ENCODE measurements around the gene DPP9.

DPP9 gene

GRCh38 chr19:4705413-4706131 is 18.1 kb downstream of the DPP9 start:
- TF ChIP-seq YY1 (IDR thresholded peaks at IDR 0.05; ENCODE audit: low read depth) (no peak), EGR1 (IDR thresholded peaks at IDR 0.05) (no peak), MAX (IDR thresholded peaks at IDR 0.05) (no peak), ZBTB7A (IDR thresholded peaks at IDR 0.05; ENCODE audit: low read depth) (no peak), FOXM1 (IDR thresholded peaks at IDR 0.05; ENCODE audit: borderline replicate concordance, low read depth) (no peak), TAF1 (IDR thresholded peaks at IDR 0.05; ENCODE audit: low read depth) (no peak), USF1 (IDR thresholded peaks at IDR 0.05) (no peak), RAD21 (IDR thresholded peaks at IDR 0.05; ENCODE audit: low read depth) (no peak), TEAD4 (IDR thresholded peaks at IDR 0.05) (no peak), REST (IDR thresholded peaks at IDR 0.05; ENCODE audit: low read depth) (no peak), CEBPB (IDR thresholded peaks at IDR 0.05) (no peak)

GRCh38 chr19:4704317-4704673 is 19.3 kb downstream of the DPP9 start:
- no peak for TF ChIP-seq REST (IDR thresholded peaks at IDR 0.05; ENCODE audit: low read depth)
- no peak for TF ChIP-seq EP300 (IDR thresholded peaks at IDR 0.05; ENCODE audit: borderline replicate concordance)
- no peak for TF ChIP-seq USF1 (IDR thresholded peaks at IDR 0.05)
- TF ChIP-seq RAD21 (IDR thresholded peaks at IDR 0.05; ENCODE audit: low read depth) = no peak
- no peak for TF ChIP-seq YY1 (IDR thresholded peaks at IDR 0.05; ENCODE audit: low read depth)
- no peak for TF ChIP-seq FOXM1 (IDR thresholded peaks at IDR 0.05; ENCODE audit: borderline replicate concordance, low read depth)
- TF ChIP-seq TAF1 (IDR thresholded peaks at IDR 0.05; ENCODE audit: low read depth) = no peak
- TF ChIP-seq TCF12 (IDR thresholded peaks at IDR 0.05; ENCODE audit: low read depth) = no peak
- TF ChIP-seq ZBTB7A (IDR thresholded peaks at IDR 0.05; ENCODE audit: low read depth) = no peak
- TF ChIP-seq EGR1 (IDR thresholded peaks at IDR 0.05) = no peak
- TF ChIP-seq TEAD4 (IDR thresholded peaks at IDR 0.05) = no peak
- TF ChIP-seq NFIC (IDR thresholded peaks at IDR 0.05) = no peak
- TF ChIP-seq CREB1 (IDR thresholded peaks at IDR 0.05; ENCODE audit: low read depth) = no peak
- TF ChIP-seq CEBPB (IDR thresholded peaks at IDR 0.05) = no peak
- TF ChIP-seq MAX (IDR thresholded peaks at IDR 0.05) = no peak

GRCh38 chr19:4703671-4704316 is 19.8 kb downstream of the DPP9 start:
- TF ChIP-seq TEAD4 (IDR thresholded peaks at IDR 0.05) = no peak
- no peak for TF ChIP-seq TAF1 (IDR thresholded peaks at IDR 0.05; ENCODE audit: low read depth)
- TF ChIP-seq FOXM1 (IDR thresholded peaks at IDR 0.05; ENCODE audit: borderline replicate concordance, low read depth) = no peak
- no peak for TF ChIP-seq EP300 (IDR thresholded peaks at IDR 0.05; ENCODE audit: borderline replicate concordance)
- TF ChIP-seq CREB1 (IDR thresholded peaks at IDR 0.05; ENCODE audit: low read depth) = no peak
- no peak for TF ChIP-seq NFIC (IDR thresholded peaks at IDR 0.05)
- TF ChIP-seq ZBTB7A (IDR thresholded peaks at IDR 0.05; ENCODE audit: low read depth) = no peak
- no peak for TF ChIP-seq YY1 (IDR thresholded peaks at IDR 0.05; ENCODE audit: low read depth)
- TF ChIP-seq EGR1 (IDR thresholded peaks at IDR 0.05) = no peak
- no peak for TF ChIP-seq CEBPB (IDR thresholded peaks at IDR 0.05)
- no peak for TF ChIP-seq TCF12 (IDR thresholded peaks at IDR 0.05; ENCODE audit: low read depth)
- TF ChIP-seq USF1 (IDR thresholded peaks at IDR 0.05) = no peak
- no peak for TF ChIP-seq REST (IDR thresholded peaks at IDR 0.05; ENCODE audit: low read depth)
- no peak for TF ChIP-seq MAX (IDR thresholded peaks at IDR 0.05)
- TF ChIP-seq RAD21 (IDR thresholded peaks at IDR 0.05; ENCODE audit: low read depth) = no peak
